ENCODE data around the gene MAP2K4.

MAP2K4 gene

GRCh38 chr17:12133183-12133582, 112.5 kb downstream of the MAP2K4 start (continued):
- TF ChIP-seq ZSCAN18 (tag by site-specific recombination; IDR thresholded peaks at IDR 0.05) (no peak), ZNF26 (tag by site-specific recombination; IDR thresholded peaks at IDR 0.05) (no peak)

GRCh38 chr17:12134101-12134500, 113.4 kb downstream of the MAP2K4 start:
- no peak for TF ChIP-seq GLI4 (tag by site-specific recombination; IDR thresholded peaks at IDR 0.05)
- TF ChIP-seq ZNF132 (tag by site-specific recombination; IDR thresholded peaks at IDR 0.05; ENCODE audit: borderline replicate concordance) = no peak
- TF ChIP-seq KLF10 (tag by site-specific recombination; IDR thresholded peaks at IDR 0.05) = no peak
- TF ChIP-seq ZNF280D (tag by site-specific recombination; IDR thresholded peaks at IDR 0.05) = no peak
- TF ChIP-seq YY2 (tag by site-specific recombination; IDR thresholded peaks at IDR 0.05) = no peak
- TF ChIP-seq ZBTB7A (tag by site-specific recombination; IDR thresholded peaks at IDR 0.05; ENCODE audit: low read depth) = no peak
- TF ChIP-seq ZNF184 (tag by site-specific recombination; IDR thresholded peaks at IDR 0.05) = no peak
- no peak for TF ChIP-seq KLF8 (tag by site-specific recombination; IDR thresholded peaks at IDR 0.05)
- no peak for TF ChIP-seq SP2 (tag by site-specific recombination; IDR thresholded peaks at IDR 0.05)
- no peak for TF ChIP-seq ZSCAN23 (tag by site-specific recombination; IDR thresholded peaks at IDR 0.05)
- TF ChIP-seq GLI2 (tag by site-specific recombination; IDR thresholded peaks at IDR 0.05; ENCODE audit: borderline replicate concordance, low read depth) = no peak
- no peak for TF ChIP-seq ZNF791 (tag by site-specific recombination; IDR thresholded peaks at IDR 0.05)
- no peak for TF ChIP-seq ZBTB10 (tag by site-specific recombination; IDR thresholded peaks at IDR 0.05)
- no peak for TF ChIP-seq SCRT1 (tag by site-specific recombination; IDR thresholded peaks at IDR 0.05; ENCODE audit: borderline replicate concordance)
- TF ChIP-seq TSHZ1 (tag by site-specific recombination; IDR thresholded peaks at IDR 0.05; ENCODE audit: borderline replicate concordance) = no peak
- no peak for TF ChIP-seq ZNF658 (tag by site-specific recombination; IDR thresholded peaks at IDR 0.05)
- no peak for TF ChIP-seq HIC1 (tag by site-specific recombination; IDR thresholded peaks at IDR 0.05)
- no peak for TF ChIP-seq ZNF2 (tag by site-specific recombination; IDR thresholded peaks at IDR 0.05)
- Histone ChIP-seq H3K4me3 (ENCODE audit: low read depth, low read length) (no peak overlapping the region), H3K36me3 (ENCODE audit: control insufficient read depth in 2 of 2, insufficient read depth in 1 of 2, low read length in 2 of 2) (peaks cover 29 to 33% of the 10 kb centered on the region in 2 experiments), H3K27ac (ENCODE audit: extremely low read depth, low read depth, low read length) (no peak overlapping the region), H3K9me3 (ENCODE audit: control insufficient read depth, insufficient read depth, low read depth, low read length) (no peaks in the 10 kb centered on the region; the same call in 1 of the 2 replicates), H3K4me1 (ENCODE audit: control insufficient read depth, insufficient read depth, low read length) (no peaks in the 10 kb centered on the region)
- ChIA-PET POLR2A (interaction anchor here (0.7 kb wide), 1 partner anchor 108 kb away, joined by 3 read pairs; no protein-coding TSS in a partner anchor), CTCF (no interaction called here)
